CD1c-positive myeloid dendritic cell (primary cell): ENCODE results near the gene XIRP2.

Experiments used
- DNase-seq: peaks from one replicate; pipeline ENCODE4 v3.0.0-alpha.2; 2016; ENCODE audit errors: extremely low spot score

Gene XIRP2

GRCh38 chr2:167292430-167293171, 404.3 kb downstream of the XIRP2 start, which contains the start of gene B3GALT1:
Gene B3GALT1, plus strand, starts transcription at chr2:167293001.
- DNase-seq = peak; percentile 75

GRCh38 chr2:167293172-167293781, 405.0 kb downstream of the XIRP2 start:
- no peak for DNase-seq

- DNase-seq = no peak
These were observed 405.9 kb downstream of the XIRP2 start for GRCh38 chr2:167293943-167294775.

GRCh38 chr2:167294776-167295140, 406.5 kb downstream of the XIRP2 start:
- no peak for DNase-seq

GRCh38 chr2:167297292-167297691, 409.0 kb downstream of the XIRP2 start:
- no peak for DNase-seq

GRCh38 chr2:167298017-167298416, 409.7 kb downstream of the XIRP2 start:
- no peak for DNase-seq
